ENCODE data around the gene SNORC. TPM values are rescaled to one million over a fixed set of nuclear protein-coding genes. Genes with fewer than 3 reads are reported as not detected.

The SNORC gene
- total and polyA plus RNA-seq, 2 of the 4 experiments (the other 2 are of a cell fraction): under 0.01 to 0.67 TPM

DNA sequence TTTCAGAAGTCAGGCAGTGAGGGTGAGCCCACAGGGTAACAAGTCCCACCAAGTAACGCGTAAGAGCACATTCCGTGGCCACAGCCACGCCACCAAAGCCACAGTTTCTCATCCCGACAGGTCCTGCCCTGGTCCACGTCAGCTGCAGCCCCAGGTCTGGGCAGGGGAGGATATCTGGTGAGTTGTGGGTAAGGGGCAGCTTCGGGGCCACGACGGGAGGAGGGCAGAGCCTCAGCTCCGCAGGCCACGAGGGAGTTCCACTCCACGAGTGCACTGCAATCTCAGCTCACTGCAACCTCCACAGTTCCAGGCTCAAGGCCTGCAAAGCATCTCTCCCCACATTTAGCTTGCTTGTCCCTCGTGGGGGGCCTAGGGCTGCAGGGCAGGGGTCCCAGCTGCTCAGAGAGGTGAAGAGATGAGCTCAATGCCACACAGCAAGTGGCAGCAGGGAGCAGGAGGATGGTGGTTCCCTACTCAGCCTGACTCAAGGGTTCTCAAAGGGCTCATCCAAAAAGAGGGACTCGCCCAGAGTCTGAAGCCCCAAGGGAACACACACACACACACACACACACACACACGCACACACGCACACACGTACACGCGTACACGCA, 12.5 kb downstream of the SNORC start:
- Histone ChIP-seq H3K4me1 (ENCODE audit: control insufficient read depth, insufficient read depth, low read length) (no peaks in the 10 kb centered on the region), H3K56ac (ENCODE audit: extremely low read depth, insufficient read depth, low read length) (no peak overlapping the region), H2AFZ (replicated peaks; ENCODE audit: low read length, poor library complexity) (no peak overlapping the region), H2BK20ac (ENCODE audit: low read depth, low read length) (no peak overlapping the region), H4K91ac (ENCODE audit: insufficient read depth, low read depth, low read length) (no peak overlapping the region), H3K18ac (ENCODE audit: low read depth, low read length) (no peak overlapping the region), H3K27ac (ENCODE audit: insufficient read depth, low read length) (no peak overlapping the region), H3K4ac (ENCODE audit: low read depth, low read length) (no peak overlapping the region), H2BK15ac (ENCODE audit: low read depth, low read length) (no peak overlapping the region), H3K4me2 (ENCODE audit: low read depth, low read length) (no peak overlapping the region), H4K5ac (ENCODE audit: low read depth, low read length) (no peak overlapping the region), H4K8ac (ENCODE audit: low read depth in 2 of 2, low read length in 2 of 2) (no peak overlapping the region), H4K20me1 (ENCODE audit: insufficient read depth, low read length) (no peaks in the 10 kb centered on the region; the same call in 1 of the 2 replicates), H3K36me3 (ENCODE audit: control insufficient read depth, insufficient read depth, low read length) (no peaks in the 10 kb centered on the region), H3K79me1 (ENCODE audit: low read depth in 1 of 2, low read length in 2 of 2) (no peaks in the 10 kb centered on the region), H3K14ac (replicated peaks; ENCODE audit: low read depth, low read length) (no peak overlapping the region), H3K9ac (ENCODE audit: low read depth, low read length) (no peak overlapping the region), H3K9me1 (ENCODE audit: insufficient read depth, low read length) (peaks cover 4% of the 10 kb centered on the region; the same call in 1 of the 2 replicates), H3K23ac (ENCODE audit: low read depth, low read length) (no peak overlapping the region), H2BK120ac (ENCODE audit: low read depth, low read length) (no peak overlapping the region), H3K9me3 (ENCODE audit: control insufficient read depth, insufficient read depth, low read length) (no peaks in the 10 kb centered on the region), H3K4me3 (ENCODE audit: insufficient read depth, low read depth, low read length) (no peak overlapping the region), H2AK9ac (replicated peaks; ENCODE audit: low read depth, low read length, poor library complexity) (no peak overlapping the region), H2AK5ac (ENCODE audit: low read depth, low read length) (no peak overlapping the region), H3K27me3 (ENCODE audit: control insufficient read depth, insufficient read depth, low read length) (peaks cover 6% of the 10 kb centered on the region; the same call in 1 of the 2 replicates), H2BK5ac (ENCODE audit: low read depth, low read length, poor library complexity, severe bottlenecking) (no peak overlapping the region)
- POLR2A ChIA-PET (ENCODE audit: unreplicated experiment): no interaction called here
- 100% methylated on average over 3 of the region's 20 CpGs; no CpG with 5 or more reads in 1 of the 2 experiments for WGBS, 2 experiments (ENCODE audit: extremely low coverage in 2 of 2, insufficient read length in 1 of 2)
- CTCF ChIA-PET: no interaction called here
- ATAC-seq (ENCODE audit: low read depth): no peak
- in situ Hi-C loops (cut with MboI; ENCODE audit: low sequenced_read_pairs) (no loop called here), intact Hi-C loops (cut with micrococcal nuclease) (no loop called here), dilution Hi-C loops (cut with HindIII; ENCODE audit: low sequenced_read_pairs, unreplicated experiment) (no loop called here)
- TF ChIP-seq CEBPB (IDR thresholded peaks at IDR 0.05; ENCODE audit: low read depth, low read length) (no peak), FOS (IDR thresholded peaks at IDR 0.05; ENCODE audit: low read depth, low read length) (no peak), RFX5 (IDR thresholded peaks at IDR 0.05; ENCODE audit: low read depth, low read length) (no peak)
- BruUV-seq (replicated peaks): no TSS peak
- no peak for DNase-seq
